HUDEP-2 (cell line): ENCODE measurements around the gene WNT3A.
A peak's percentile ranks its signal among the peaks of the same experiment; 100 is the strongest.

Experiments used
- DNase-seq, 76 experiments: peaks; one replicate each; lab custom pipeline; 2025; ENCODE audit not compliant: unreplicated experiment in 76 of 76; lab: John Stamatoyannopoulos, UW

The WNT3A gene

GRCh38 chr1:228095938-228096337 lies 89.1 kb downstream of the WNT3A start:
- no peak for DNase-seq

DNA sequence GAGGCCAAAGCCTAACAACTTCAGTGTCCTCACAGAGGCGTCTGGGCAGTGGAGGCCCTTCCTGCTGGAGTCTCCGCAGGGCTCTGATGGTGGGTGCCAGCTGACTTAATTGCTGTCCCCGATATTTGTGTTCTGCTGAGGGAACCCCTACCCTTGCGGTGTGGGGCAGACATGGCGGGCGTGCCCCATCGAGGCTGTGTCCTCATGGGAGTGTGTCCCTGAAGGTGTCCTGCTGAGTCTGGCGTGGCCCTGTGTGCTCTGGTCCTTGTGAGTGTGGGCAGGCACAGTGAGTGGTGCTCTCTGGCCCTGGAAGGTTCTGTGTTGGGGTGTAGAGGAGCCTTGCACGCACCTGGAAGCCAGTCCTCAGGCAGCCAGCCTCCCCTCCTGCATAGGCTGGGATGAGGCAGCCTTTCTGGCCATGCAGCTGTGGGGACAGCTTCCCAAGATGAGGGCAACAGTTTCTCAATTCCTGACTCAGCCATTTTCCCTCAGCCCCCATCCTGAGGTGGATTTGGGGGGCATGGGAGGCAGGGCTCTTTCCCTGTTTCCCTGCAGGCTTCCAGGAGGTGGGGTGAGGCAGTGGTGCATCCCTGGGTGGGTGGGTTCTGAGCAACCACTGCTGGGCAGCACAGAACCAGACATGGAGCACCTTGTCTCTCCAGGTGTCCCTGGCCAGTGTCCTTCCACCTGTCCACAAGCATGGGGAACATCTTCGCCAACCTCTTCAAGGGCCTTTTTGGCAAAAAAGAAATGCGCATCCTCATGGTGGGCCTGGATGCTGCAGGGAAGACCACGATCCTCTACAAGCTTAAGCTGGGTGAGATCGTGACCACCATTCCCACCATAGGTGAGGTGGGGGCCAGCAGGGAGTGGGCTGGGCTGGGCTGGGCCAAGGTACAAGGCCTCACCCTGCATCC lies 89.9 kb downstream of the WNT3A start:
- no peak for DNase-seq

GRCh38 chr1:228097333-228098081 lies 90.7 kb downstream of the WNT3A start:
- no peak for DNase-seq

DNA sequence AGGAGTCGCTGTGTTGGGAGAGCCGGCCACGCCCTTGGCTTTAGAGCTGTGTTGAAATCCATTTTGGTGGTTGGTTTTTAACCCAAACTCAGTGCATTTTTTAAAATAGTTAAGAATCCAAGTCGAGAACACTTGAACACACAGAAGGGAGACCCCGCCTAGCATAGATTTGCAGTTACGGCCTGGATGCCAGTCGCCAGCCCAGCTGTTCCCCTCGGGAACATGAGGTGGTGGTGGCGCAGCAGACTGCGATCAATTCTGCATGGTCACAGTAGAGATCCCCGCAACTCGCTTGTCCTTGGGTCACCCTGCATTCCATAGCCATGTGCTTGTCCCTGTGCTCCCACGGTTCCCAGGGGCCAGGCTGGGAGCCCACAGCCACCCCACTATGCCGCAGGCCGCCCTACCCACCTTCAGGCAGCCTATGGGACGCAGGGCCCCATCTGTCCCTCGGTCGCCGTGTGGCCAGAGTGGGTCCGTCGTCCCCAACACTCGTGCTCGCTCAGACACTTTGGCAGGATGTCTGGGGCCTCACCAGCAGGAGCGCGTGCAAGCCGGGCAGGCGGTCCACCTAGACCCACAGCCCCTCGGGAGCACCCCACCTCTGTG lies 91.6 kb downstream of the WNT3A start:
- DNase-seq: no peak

- DNase-seq: no peak
Observed at GRCh38 chr1:228099331-228099732, 92.5 kb downstream of the WNT3A start.

DNA sequence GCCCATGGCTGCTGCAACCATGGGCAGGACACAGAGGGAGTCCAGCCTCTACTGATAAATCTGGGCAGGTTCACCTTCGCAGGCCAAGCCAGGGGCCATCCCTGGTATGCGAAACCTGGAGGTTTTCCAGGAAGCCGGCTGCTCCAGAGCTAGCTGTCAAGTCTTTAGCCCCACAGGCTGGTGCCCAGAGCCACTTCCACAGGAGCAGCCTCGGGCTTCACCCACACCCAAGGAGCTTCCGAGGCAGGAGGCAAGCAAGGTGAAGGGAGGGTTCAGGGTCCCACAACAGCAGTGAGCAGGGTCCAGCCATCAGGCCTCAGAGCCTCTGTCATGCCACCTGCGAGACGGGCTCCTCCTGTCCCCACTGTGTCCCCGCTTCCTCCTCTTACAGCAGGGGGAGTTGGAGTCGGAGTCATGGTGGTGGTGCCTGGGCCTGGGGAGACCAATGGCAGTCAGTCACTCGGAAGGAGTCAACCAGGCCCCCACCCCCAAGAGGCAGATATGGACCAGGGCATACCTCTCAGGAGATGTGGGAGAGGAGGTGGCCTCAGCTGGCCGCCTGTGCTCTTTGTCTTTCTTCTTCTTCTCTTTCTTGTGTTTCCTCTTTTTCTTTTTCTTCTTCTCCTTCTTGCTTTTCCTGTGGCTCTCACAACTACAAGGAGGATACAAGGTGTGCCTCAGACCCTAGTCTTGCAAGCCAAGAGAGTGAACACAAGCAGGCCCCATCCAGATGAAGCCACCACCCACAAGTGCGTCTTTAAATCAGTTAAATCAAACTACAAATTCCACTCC lies 94.2 kb downstream of the WNT3A start:
- no peak for DNase-seq

DNA sequence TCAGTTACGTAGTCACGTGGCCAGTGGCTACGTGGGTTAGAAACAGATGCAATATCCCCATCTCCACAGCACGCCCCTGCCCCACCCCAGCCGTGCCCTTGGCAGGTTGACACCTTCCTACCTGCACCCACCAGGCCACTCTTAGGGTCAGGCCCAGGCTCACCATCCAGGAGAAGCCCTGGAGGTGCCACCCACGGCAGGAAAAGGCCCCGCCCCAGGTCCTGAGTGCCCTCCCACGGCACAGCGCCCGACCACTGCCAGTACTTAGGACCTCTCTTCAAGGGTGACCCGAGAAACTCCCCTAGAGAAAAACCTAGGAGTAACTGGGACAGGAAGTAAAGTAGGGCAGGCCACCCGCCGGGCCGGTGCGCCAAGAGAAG lies 94.8 kb downstream of the WNT3A start:
- no peak for DNase-seq

GRCh38 chr1:228101994-228102790 lies 95.4 kb downstream of the WNT3A start:
- peak in 51 of 76 experiments; percentile 9 to 77 (median 41) for DNase-seq

DNA sequence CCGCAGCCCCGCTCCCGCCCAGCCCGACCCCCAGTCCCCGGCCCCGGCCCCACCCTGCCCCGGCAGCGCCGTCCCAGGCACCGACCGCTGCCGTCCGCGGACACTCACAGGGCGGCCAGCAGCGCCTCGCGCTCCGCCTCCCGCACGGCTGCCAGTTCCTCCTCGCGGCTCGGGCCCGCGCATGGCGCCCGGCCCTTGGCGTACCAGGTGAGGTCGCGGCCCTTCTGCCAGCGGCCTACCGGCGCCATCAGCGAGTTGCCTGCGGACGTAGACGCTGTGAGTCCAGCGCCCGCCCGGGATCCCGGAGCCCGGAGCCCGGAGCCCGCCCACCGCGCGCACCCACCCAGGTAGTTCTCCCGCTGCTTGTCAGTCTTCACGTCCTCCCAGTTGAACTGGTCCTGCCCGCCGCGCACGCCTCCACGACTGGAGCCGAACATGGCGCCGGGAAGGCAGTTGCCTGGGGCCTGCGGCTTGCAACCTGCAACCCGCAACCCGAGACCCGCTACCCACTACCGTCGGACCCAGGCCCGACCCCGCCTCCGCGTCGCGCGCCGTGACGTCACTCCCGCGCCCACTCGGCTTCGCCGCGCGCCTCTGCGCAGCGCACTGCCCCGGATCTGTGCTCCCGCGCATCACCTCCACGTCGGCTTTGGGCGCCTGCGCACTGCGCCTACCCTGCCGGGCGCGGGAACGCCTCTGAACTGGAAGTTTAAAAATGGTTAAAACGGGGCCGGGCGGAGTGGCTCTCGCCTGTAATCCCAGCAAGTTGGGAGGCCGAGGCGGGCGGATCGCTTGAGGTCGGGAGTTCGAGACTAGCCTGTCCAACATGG lies 96.2 kb downstream of the WNT3A start, which contains the start of gene C1orf35:
C1orf35 (minus strand) TSS at position 535 of the 830 bp plus-strand sequence; CDS start at position 437, 98 bp downstream.
- peak in 74 of 76 experiments; percentile 46 to 93 (median 86) for DNase-seq

GRCh38 chr1:228104526-228105269 lies 97.9 kb downstream of the WNT3A start:
- no peak for DNase-seq

DNA sequence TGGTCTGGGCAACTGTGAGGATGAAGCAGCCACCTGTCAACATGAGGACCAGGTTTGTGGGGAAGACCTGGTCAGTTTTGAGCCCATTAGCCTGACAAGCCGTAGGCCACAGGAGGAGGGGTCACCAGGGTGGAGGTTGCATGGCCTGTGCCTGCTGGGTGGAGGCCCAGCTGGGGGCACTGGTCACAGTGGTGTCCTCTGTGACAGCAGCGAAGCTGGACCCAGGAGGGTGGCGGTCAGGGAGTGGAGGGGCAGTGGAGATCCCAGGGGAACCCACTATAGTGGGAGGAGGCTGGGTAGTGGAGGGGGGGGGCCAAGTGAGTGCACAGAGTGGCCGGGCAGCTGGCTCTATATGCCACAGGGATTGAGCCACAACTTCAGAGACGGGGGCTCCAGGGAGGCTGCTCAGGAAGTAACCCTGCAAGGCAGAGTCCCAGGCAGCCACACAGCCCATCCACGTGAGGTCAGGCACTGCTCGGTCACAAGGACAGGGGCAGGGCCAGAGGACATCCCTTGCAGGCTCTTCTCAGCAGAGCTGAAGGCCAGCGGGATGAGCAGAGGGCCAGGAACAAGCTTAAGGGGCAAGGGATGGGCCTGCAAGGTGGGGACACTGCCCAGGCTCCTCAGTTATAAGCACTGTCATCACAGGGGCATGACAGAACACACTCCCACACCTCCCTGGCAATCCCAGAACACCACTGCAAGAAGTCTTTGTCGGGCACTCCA lies 98.6 kb downstream of the WNT3A start:
- no peak for DNase-seq

GRCh38 chr1:228105996-228106799 lies 99.4 kb downstream of the WNT3A start:
- no peak for DNase-seq

DNA sequence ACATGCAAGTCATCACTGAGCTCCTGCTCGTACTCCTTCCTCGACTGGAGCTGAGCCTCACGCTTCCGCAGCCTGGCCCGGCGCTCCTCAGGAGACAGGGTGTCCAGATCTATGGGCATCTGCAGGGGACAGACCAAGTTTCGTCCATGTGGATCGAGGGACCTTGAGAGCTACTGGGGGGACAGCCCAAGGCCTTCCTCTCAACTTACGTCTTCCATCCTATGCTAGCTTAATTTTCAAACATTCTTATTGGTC lies 99.9 kb downstream of the WNT3A start:
- DNase-seq: no peak

- no peak for DNase-seq
Observed at GRCh38 chr1:228107636-228108035, 100.8 kb downstream of the WNT3A start.

DNA sequence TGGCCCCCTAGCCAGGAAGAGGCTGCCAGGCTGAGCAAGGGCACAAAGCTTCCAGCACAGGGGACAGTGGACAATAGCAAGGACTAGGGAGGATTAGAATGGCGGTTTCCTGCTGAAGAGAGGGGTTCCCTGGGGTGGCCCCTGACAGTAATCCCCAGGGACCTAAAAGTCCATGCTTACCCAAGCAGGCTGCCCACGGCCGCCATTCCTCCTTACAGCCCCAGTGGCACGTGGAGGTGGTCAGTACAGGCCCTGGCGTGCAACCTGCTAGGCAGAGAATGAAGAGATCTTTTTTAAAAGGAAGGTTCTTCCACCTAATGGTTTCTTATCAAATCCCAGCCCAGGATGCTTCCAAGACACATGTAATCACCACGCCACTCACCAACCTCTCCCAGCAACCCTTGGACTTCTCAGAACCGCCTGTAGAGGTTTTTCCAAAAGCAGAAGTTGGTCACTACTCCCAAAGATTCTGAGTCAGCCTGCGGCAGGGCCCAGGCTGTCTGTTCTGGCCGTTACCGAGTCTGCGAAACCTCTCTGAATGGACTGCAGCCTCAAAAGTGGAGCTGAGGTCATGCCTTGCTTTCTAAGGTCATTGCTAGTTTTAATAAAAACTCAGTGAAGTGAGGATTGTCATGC lies 101.4 kb downstream of the WNT3A start:
- no peak for DNase-seq

DNA sequence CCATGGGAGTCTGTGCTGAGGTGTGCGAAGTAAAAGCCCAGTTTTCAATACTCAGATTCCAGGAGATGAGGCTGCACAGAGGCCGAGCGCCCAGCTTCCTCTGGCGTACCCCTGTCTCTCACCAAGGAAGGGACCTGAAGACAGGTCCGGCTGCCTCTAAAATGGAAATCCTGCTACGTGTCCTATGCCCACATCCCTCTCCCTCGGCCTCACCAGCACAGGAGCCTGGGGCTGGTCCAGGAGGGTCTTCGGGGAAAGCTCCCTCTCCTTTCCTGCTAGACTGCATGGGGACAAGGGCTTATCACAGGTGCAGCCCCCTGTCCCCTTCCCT lies 101.9 kb downstream of the WNT3A start:
- DNase-seq: no peak
